HG03095 (cell line): ENCODE data around the gene RUNX1.
"Not testable (repeated sequence)": the region's sequence is repeated elsewhere in the genome, so short reads cannot be mapped to it uniquely, and the experiment has no call there.

ENCODE experiments used
- ATAC-seq: cut with Tn5 transposase; IDR thresholded peaks from one replicate; pipeline ENCODE4 v1.9.1; 2021; ENCODE audit warnings: moderate library complexity; ENCODE audit not compliant: unreplicated experiment

RUNX1 gene

DNA sequence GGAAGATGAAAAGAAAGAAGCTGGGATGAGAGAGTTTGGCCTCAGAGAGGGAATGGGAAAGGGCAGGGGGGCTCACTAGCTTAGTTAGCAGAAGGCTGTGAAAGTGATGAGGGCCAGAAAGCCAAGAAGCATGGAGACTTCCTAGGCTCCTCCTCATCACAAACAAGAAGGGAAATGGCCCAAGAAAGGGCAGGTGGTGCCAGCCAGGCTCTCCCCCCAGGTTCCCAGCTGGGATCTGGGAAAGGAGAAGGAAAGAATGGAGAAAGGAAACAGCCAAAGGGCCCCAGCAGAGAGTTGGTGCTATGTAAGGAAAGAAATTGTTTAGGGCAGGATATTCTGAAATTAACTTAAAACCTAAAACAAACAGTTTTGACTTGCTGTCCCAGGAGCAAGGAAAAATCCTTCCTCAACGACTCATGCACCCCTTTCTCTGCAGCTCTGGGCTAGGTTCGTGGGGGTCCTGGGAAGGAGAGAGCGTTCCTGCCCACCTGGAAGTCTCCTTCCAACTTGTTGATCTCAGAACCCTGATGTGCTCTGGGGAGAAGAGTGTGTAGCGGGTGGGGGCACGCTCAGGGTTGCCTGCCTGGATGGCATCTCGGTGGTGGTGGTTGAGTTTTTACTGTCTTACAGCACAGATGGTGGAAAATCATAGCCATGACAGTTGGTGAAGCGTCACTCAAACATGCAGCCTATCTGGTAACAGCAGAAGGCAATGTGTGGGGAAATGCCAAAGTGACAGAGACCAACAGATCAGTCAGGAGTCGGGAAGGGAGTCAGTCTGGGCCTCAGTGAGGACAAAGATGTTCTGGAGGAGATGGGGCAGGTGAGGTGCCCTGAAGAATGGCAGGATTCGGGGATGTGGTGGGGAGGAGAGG, 233.0 kb downstream of the RUNX1 start:
- no peak for ATAC-seq

DNA sequence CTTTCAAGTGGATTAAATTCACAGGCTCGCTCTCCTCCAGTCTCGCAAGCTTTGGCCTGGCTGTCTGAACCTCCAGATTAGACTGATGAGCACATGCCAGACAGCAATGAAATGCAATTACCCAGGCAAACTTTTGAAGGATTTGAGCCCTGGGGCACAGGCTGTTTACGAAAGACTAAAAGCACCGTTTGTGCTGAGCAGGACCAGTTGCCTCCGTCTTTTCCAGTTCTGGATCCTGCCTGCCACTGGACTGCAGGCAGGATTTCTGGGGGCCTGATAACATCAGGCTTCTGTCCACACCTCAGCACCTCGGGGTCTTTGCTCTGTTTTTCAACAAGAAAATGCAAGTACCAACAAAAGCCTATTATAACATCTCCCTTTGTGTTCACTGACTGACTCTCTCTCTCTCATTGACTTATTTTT, 234.6 kb downstream of the RUNX1 start:
- ATAC-seq: no peak

DNA sequence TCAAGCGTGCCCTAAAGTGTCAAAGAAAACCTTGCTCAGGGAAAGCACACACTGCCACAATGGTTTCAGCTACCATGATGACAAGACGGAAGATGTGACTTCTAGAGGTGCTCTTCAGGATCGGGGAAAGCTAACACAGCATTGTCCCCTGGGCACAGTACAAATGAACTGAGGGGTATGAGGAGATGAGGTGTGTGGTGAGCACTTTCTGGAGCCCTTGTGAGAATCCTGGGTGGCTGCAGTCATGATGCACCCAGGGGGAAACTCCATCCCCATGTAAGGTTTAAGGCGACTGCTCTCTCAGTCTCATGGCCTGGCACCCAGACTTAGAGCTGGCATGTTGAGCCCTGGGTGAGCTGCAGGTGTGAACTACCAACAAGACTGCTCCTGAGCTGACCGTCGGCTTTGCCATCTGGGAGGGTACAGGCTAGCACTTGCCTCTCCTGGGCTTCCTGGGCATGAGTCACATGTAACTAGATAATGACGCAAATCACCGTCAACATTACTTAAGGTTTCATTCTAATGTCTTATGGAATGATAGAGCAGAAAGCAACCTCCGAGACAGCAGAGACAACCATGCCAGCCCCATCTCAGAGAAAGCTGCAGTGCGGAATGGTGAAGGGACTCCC, 235.7 kb downstream of the RUNX1 start:
- ATAC-seq: no peak

DNA sequence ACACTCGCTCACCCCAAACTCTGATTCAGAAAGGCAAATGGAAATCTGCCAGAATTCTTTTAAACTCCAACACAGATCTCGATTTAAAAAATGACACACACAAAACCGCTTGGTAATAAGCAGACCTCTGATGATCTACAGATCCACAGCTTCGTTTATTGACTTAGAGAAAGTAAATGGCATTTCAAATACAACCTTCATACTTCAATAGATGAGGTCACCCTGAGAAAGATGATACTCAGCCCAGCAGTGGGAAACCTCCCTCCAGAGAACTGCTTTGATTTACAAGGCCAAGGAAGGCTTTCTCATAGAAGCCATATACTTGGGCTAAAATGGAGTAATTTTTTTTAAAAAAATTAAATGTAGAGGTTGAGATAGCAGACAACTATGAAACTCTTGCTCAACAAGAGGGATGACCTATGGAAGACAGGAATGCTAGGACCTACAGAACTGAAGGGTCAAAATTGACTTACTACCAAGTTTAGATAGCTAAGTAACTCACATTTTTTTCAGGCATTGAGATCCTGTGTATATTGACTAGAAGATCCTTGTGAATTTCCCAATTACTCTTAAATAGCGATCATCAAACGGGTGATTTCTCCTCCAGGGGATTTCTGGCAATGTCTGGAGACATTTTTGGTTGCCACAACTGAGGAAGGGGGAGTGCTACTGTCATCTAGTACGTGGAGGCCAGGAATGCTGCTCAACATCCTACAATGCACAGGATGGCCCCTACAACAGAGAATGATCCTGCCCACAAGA, 236.4 kb downstream of the RUNX1 start:
- ATAC-seq: no peak

DNA sequence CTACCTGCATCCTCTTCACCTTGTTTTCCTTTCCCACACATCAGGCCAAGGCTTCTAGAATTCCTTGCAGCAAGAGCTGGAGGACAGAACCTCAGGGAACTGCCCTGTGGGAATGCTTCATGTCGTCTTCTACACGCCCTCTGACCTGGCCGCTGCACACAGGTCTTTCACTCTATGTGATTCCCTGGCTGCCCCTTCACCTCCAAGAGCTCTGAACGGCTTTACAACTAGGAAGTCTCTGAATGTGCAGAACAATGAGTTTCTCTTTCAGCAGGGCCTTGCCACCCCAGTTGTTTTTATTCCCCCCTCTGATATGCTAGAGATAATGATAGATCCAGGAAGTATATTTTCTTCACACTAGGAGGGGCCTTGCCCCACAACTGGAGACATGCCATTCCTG, 237.7 kb downstream of the RUNX1 start:
- ATAC-seq: no peak

DNA sequence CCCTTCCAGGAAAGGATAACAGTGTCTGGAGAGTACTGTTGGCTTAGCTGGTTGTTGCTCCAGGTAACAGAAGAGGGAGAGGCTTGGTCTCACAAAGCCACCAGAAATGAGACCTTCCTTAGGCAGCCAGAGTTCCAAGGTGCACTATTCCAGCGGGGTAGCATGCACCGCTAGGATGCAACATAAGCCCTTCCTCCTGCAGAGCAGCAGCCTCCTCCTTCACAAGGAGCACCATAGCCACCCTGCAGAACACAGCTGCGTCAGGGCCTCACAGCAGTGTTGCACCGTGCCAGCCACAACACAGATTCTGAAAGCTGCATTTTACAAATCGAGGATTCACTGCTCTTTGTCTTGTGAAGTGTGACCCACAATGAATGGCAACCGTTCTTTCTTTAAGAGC, 238.3 kb downstream of the RUNX1 start:
- ATAC-seq: no peak

DNA sequence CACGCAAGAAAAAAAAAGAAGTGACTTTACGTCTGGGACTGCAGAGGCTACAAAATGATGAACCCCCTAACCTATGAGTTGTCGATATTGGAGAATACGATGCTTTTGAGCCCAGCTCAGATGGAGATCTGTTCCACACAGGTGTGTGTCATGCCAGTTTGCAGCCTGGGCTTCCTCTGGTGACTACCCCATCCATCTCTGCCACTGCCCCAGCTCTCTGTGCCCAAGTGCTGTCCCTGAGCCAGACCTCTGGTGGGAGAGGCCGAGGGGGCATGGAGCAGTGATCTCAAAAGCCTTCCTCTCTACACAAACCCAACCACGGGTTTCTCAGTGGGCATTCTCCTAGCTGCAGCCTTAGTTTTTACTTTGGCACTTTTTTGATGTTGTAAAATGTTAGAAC, 239.3 kb downstream of the RUNX1 start:
- ATAC-seq: no peak

DNA sequence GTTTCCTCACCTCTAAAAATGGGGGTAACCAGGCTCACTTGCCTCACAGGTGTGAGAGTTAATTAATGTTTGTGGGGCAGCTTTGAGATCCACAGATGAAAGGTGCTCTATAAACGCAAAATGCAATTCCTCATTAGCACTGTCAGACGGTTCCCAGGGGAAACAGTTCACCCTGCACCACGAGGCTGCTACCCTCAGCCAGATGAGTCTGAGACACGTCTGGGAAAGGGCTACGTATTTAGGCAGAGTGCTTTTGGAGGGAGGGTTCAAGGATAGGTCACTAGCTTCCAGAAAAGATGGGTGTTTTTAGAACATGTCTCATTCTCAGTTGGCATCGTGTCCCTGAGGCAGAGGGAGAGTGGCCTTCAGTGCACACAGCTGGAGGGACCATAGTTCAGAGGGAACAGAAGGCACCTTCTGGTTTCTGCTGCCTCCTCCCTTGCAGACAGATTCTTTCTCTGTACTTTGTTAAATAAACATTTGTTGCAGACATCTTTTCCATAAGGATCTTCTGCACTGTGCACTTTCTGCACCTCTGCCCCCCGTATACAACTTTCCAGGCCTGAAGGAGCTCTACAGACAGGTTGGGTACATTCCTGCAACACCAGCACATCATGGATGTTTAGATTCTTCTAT, 240.4 kb downstream of the RUNX1 start:
- no peak for ATAC-seq

DNA sequence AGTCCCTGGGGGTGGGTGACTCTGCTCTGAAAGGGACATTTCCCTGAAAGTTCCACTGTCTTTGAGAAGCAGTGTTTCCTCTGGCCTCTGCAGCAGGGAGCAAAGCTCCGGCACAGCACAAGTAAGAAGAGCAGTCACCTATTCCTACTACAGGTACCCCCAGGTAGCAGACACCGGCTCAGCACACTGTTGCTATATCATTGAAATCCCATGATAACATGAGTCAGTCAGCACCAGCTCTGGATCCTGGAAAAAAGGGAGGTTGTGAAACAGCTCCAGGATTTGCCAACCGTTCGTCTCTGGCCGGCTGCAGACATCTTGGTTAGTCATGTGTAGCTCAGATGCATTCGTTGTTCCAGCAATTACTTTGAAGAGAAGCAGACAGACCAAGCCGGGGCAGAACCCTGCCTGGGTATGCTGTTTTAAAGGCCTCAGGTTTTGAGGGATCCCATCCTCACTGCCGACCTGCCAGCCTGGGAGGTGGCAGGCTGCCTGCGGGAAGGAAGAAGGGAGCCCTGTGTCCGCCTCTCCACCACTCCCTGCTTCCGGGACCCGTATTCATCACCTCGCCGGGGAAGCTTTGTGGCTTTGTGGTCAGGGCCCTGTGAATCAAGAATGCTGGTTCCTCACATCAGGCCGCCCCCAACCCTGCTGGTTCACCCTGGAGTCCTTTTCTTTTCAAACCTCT, 241.1 kb downstream of the RUNX1 start:
- ATAC-seq: no peak

DNA sequence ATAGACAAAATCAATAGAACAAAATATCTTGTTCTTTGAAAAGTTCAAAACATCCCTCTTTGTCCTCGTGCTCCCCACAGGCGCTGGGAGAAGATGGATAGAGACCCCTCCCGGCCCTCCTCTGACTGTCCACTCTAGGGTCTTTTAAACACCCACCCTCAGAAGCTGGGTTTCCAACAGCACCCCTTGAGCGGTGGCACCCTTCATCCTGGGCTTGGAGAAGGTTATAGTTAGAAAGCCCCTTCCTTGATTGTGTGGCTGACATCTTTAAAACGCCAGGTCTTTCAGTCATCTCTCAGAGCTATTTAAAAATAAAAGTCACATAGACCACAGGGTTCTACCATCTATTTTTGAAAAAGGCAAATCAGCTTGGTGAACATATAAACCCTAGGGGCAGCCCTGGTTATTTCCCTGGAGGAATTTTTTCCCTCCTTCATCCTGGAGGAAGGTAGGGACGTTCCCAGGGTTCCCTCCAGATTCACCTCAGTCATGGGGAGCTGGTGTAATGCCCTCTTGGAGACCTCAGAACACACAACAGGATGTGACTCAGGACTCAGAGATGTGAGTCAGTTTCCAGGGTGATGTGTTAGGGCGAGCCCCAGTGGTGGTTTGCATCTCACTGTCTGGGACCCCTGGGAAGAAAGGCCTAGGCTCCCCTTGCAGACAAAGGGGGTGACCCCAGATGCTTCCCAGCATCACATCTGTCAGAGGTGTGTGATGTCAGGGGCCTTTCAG, 241.8 kb downstream of the RUNX1 start:
- no peak for ATAC-seq

DNA sequence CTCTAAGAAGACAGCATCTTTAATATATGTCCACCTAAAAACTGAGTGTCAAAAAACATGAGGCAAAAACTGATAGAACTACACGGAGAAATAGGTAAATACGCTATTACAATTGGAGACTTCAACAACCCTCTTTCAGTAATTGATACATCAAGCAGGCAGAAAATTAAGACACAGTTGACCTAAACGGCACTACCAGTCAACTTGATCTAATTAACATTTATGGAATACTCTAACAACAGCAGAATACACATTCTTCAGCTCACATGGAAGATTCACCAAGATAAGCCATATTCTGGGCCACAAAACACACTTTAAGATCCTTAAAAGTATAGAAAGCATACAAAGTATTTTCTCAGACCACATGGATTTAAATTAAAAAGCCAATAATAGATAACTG, 242.7 kb downstream of the RUNX1 start:
- no peak for ATAC-seq

DNA sequence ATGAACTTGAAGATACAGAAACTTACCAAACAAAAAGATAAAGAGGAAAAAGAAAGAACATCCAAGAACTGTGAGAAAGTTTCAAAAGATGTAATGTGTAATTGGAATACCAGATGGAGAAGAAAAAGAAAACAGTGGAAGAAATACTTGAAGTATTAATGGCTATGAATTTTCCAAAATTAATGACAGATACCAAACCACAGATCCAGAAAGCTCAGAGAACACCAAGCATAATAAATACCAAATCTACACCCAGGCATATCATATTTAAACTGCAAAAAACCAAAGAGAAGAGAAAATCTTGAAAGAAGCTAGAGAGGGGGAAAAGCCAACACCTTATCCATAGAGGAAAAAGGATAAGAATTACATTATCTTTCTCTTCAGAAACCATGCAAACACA, 243.9 kb downstream of the RUNX1 start:
- ATAC-seq: no peak

DNA sequence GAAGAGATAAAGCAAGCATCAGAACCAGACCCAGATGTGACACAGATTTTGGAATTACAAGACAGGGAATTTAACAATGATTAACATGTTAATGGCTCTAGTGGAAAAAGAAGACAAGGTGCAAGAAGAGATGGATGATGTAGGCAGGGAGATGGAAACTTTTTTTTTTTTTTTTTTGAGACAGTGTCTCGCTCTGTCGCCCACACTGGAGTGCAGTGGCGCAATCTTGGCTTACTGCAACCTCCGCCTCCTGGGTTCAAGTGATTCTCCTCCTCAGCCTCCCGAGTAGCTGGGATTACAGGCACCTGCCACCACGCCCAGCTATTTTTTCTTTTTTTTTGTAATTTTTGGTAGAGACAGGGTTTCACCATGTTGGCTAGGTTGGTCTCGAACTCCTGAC, 244.5 kb downstream of the RUNX1 start:
- not testable (repeated sequence) for ATAC-seq

DNA sequence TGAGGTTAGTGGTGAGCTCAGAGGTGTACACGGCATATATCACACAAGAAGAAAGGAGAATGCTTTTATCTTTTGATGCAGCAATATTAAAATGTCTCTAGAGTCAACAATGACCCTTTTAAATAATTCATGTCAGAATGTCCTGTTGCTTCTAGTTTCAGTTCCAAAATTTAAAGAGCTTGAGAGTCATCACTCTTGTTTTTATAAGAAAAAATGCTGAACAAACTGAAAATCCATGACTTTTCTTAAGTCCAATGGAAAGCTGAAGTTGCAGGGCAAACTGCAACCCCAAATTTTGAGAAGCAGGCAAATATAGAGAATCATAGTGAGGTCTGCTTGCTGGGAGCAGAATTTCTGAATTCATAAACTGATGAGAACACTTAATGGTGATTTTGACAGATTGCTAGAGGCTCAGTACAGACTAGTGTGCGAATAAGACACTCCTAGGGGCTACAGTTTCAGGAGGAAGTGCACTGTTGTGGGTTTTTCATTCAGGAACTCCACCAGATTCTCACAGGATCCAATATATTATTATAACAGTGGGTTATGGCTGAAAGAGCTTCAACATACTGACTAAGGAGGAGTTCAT, 245.2 kb downstream of the RUNX1 start:
- ATAC-seq: no peak

DNA sequence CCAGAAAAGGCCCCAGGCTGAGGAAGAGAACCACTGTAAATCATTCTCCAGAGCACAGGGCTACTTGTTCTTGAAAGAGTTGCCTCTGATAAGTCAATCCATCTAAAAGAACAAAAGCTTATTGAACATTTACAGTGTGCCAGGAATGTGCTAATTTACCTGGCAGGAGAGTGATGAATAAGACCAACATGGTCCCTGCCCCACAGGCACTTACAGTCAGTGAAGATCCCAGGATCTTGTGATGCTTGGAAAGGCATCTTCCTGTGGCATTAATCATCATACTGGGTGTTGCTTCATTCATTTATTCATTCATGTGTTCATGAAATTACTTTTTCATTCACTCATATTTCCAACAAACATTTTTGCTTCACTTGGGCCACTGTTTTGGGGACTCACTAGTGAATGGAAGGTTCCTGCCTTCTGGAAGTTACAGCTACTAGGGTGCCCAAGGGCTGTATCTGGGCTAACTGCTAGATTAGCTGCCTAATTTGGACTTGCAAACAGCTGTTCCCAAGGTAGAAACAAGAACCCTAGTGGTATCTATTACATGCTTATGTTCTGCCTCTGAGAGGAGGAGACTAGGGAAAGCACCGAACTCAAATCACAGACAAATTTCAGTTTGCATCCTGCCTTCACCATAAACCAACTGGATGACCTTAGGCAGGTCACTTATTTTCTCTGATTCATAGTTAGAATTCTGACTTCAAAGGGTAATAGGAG, 246.8 kb downstream of the RUNX1 start:
- ATAC-seq: no peak

DNA sequence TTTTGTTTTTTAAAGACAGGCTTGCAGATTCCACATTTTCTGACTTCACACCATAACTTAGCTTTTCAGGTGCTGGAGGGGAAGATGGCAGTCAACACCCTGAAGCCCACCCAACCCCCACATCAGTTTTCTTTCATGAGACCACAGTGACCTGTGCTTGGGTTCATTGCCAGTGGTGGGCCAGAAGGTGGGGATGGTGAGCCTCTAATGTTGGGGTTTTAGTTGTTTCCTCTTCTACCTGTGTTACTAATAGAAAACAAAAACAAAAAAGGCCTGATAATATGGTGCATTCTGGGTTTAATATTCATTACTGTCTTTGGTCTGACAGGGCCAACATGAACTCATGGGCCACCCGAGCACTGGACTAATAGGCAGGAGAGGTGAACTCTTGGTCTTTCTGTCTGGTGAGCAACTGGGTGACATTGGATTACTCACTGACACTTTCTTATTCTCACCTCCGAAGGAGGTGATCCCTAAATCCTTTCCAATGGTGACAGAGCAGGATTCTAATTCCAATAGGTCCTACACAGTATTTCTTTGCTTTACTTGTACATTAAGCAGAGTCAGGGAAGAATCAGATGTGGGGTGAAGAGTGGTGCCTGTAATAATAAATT, 247.5 kb downstream of the RUNX1 start:
- no peak for ATAC-seq

DNA sequence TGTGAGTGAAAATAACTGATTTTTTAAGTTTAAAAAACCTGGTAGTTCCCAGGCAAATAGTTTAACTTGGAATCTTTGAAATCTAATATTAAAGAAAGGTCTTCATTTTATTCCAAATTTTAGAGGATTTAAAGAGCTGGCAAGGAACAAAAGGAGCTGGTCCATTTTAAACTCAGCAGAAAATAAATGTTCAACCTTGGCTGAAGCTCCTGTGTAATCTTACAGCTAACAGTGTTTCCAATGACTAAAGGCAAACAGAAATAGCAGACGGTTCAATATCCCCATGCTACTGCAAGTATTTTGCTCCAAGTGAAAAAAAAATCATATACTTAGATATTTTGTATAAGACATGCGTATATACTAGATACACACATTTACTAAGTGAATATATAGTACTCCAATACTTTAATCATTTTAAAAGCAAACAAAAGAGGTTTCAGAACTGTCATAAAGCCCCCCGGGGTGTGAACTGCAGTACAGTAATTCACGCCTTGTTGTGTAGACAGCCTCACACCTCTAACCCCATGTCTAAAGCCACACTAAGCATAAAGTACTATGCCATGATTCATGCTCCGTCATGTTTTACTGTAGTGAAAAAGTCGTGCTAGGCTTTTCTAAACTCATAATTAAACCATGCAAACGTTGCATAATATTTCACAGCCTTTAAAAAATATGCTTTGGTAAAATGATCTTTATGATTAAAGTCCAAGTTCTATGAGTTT, 248.1 kb downstream of the RUNX1 start:
- no peak for ATAC-seq

DNA sequence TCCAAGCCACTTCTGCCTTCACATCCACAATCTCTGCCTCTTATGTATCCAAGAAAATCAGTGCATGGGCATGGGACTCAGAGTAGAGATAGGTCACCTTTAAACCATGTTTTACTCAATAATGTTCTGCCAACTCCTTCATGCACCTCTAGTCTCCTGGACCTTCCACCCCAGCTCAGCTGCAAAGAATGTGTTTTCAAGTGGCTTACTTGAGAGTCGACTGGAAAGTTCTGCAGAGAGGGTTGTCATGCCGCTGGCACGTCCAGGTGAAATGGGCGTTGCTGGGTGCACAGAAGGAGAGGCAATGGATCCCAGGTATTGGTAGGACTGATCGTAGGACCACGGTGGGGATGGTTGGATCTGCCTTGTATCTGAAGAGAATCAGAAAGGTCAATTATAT, 250.0 kb downstream of the RUNX1 start:
- no peak for ATAC-seq
